ENCODE measurements around the gene SYNE3.

The SYNE3 gene

GRCh38 chr14:95541346-95541745 lies 24.9 kb upstream of the SYNE3 start:
- DNase-seq (ENCODE audit: extremely low spot score, insufficient read length, low read depth) (no peak), FAIRE-seq (no peak)

- DNase-seq (ENCODE audit: extremely low spot score, insufficient read length, low read depth) (no peak), FAIRE-seq (no peak)
These were observed 23.9 kb upstream of the SYNE3 start for GRCh38 chr14:95540236-95540855.

GRCh38 chr14:95538801-95539509 lies 22.5 kb upstream of the SYNE3 start:
- no peak for FAIRE-seq
- no peak for DNase-seq (ENCODE audit: extremely low spot score, insufficient read length, low read depth)

DNA sequence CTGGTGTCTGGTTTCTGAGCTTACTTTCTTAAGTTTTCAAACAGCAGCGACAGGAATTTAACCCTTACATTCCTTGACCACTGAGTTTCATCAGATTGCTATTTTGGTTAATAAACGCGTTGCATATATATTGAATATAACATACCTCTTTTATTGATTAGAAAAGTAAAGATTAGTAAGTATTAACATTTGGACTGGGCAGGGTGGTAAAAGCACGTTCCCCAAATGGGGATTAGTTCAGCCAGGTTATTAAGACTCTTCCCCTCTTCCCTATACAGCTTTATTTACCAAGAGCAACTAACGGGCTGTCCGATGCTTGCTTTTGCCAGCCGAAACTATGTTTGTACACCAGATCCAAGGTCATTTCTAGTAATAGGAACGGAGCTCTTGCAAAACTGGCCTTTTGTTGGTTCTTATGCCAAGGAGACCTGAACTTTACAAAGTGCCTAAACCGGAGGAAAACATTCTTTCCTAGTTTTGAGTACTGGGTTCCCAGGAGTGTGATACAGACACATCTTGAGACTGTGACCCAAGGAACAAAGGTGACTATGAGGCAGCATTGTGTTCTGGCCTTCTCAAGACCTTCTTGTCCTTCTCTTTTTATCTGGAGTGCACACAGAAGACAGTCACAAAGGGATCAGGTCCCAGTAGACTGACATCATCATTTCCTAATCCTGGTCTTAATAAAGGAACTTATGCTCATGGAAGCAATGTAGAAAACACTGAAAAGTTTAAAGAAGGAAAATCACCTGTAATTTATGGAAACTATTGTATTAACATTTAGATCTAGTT lies 21.0 kb upstream of the SYNE3 start:
- DNase-seq (ENCODE audit: extremely low spot score, insufficient read length, low read depth) (no peak), FAIRE-seq (no peak)

DNA sequence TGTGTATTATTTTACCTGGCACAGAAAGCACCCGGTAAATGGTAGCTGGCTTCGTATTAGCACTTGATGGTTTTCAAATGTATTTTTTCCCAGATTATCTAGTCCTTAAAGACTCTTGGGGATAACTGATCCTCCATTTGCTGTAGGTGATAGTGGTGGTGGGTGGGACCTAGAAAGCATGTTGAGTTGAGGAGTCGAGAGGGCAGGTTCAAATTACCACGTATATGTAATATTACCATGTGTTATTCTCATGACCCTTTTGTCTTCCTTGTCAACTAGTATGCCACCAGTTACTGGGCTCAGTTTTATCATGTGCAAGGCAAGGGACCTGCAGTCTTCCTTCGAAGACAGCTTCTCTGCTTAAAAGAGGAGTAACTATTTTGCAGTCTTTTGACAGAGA lies 20.2 kb upstream of the SYNE3 start:
- FAIRE-seq (no peak), DNase-seq (ENCODE audit: extremely low spot score, insufficient read length, low read depth) (no peak)

- no peak for FAIRE-seq
- DNase-seq (ENCODE audit: extremely low spot score, insufficient read length, low read depth): no peak
These were observed 19.7 kb upstream of the SYNE3 start for GRCh38 chr14:95536036-95536593.

DNA sequence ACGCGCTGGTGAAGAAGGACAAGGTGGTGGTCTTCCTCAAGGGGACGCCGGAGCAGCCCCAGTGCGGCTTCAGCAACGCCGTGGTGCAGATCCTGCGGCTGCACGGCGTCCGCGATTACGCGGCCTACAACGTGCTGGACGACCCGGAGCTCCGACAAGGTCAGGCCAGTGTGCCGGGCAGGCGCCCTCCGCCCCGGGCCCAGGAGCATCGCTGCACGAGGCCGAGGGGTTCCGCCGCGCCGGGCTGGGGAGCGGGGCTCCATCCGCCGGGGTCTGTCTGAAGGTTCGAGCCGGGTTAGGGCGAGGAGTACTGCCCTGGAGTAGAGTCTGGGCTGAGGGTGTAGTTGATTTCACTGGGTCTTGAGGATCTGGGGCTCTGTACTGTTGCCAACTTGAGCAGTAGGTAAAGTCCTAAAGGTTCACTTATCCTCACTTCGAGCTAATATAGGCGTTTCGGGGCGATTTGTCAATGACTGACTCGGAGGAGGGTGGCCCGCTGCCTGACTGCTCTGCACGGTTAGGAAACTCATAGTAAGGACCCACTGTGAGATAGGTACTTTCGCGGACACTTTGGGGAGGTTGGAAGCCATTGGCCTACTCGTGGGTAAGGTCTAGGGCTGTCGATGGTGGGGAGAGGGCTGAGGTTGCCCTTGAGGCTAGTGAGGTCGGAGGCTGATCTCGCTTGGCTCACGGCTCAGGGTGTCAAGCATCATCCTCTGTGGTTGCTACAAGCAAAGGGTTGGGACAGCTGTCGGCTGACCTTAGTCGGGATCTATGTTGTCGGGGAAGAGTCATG lies 19.0 kb upstream of the SYNE3 start:
- FAIRE-seq: no peak

GRCh38 chr14:95534299-95535225 lies 18.1 kb upstream of the SYNE3 start, which contains the start of gene GLRX5:
Gene GLRX5, plus strand, starts transcription at chr14:95535050. Its CDS starts 40 bp downstream, at chr14:95535090.
- peak; percentile 100 for FAIRE-seq

More for the DNA sequence above, 19.0 kb upstream of the SYNE3 start:
- DNase-seq (ENCODE audit: extremely low spot score, insufficient read length, low read depth): no peak

DNA sequence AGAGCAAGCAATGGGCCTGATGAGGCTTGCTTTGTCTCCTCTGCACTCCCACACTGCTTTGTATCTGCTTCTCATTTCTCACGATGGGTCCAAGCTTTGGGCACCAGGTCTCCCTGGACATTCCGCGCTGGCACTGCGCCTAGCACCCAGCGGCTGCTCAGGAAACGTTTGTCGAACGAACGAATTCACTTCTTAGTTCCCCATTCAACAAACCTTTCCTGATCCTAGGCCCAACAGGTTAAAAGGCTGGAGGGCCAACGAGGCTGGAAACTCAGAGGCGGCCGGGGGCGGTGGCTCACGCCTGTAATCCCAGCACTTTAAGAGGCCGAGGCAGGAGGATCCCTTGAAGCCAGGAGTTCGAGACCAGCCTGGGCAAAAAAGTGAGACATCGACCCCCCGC lies 17.4 kb upstream of the SYNE3 start:
- FAIRE-seq (peak; percentile 9), DNase-seq (ENCODE audit: extremely low spot score, insufficient read length, low read depth) (no peak)

More at GRCh38 chr14:95534299-95535225, 18.1 kb upstream of the SYNE3 start, which contains the start of gene GLRX5:
- peak; percentile 95 for DNase-seq (ENCODE audit: extremely low spot score, insufficient read length, low read depth)

- no peak for DNase-seq (ENCODE audit: extremely low spot score, insufficient read length, low read depth)
- no peak for FAIRE-seq
These were observed 17.0 kb upstream of the SYNE3 start for GRCh38 chr14:95533391-95533821.

DNA sequence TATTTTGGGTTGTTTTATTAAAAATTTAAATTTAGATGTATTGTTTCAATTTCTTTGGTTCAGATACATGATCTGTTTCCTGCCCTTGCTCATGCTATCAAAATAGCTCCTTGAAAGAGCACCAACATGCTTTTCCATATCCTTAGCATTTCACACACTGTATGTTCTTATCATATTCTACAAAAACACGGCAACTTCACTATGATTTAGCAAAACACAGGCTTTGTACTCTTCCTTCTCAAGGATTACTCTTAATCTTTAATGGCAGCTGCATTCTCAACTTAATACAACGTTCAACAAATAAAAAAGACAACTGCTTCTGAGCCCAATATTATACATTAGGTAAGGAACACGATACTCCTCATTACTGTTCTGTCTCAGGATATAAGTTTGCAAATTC lies 15.5 kb upstream of the SYNE3 start:
- FAIRE-seq (no peak), DNase-seq (ENCODE audit: extremely low spot score, insufficient read length, low read depth) (no peak)

GRCh38 chr14:95531473-95531872 lies 15.0 kb upstream of the SYNE3 start:
- no peak for DNase-seq (ENCODE audit: extremely low spot score, insufficient read length, low read depth)
- FAIRE-seq: no peak

DNA sequence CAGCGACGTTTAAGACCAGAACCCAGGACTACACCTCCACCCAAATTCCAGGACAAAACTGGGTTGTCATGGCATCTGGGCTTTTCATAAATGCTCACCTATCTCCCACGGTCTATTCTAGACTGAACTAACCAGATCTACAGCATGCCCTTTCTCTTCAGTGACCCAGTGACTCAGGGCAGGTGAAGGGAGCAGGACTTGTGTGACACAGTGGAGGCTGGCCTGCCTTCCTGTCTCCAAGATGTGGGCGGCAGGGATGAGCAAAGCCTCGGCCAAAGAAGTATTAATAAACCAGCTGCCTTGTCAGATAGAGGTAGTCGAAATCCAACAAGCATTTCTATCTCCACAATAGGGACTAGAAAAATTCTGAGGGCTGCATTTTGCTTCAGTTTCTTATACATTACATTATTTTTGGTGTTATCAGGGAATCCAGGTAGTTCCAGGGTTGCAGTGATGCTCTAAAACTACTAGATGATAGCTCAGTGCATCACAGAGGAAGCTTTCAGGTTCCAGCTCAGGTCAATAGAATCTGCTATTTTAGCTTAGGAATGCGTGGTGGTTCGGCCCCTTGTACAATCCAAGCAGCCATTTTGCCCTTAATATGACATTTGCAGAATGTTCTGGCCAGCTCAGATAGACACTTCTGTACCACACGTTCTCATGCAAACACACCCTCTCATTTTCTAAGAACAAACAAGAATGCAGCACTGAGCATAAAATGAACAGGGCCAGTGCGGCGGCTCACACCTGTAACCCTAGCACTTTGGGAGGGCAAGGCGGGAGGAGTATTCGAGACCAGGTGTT lies 14.2 kb upstream of the SYNE3 start:
- no peak for DNase-seq (ENCODE audit: extremely low spot score, insufficient read length, low read depth)
- FAIRE-seq: no peak

DNA sequence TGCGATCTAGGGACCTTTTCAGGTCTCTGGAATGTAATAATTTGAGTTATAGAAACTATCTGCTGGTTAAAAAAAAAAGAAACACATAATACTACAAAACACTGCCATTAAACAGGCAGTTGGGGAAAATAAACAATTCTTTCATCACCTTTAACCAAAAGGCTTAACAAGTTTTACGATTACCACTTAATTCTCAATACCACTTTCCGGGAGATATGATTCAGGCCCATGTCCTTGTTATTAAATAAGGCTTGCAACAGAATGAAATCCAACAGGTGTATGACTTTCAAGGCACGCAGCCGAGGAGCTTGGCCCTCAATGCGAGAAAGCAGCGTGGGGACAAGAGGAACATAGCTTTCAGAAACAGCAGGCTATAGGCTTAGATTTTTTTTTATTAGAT lies 12.8 kb upstream of the SYNE3 start:
- FAIRE-seq: no peak

DNA sequence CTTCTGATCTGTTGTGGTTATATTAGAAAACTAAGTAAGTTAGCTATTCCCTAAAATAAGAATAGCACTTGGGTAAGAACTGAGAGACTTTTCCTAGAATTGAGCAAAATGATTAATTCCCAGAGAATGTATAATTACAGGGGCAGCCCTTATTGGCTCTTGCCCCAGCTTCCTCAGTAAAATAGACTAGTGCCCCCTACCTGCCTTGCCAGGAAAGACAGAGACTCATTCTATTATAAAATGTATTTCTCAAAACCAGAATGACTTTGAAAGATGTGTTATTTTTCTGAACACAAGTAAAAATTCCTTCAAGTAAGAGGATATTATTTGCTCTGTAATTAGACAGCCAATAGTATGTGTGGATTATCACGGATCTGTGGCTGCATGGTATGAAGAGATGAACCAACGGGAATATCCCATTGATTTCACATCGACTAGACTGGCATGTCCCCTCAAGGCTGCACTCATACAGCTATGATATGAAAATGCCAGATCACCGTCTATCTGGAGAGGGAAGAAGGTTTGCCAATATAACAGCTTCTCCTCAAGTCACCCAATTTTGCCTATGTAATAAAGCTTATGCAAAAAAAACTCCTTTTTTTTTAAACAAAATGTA lies 11.0 kb upstream of the SYNE3 start:
- DNase-seq (ENCODE audit: extremely low spot score, insufficient read length, low read depth) (no peak), FAIRE-seq (no peak)

More for the DNA sequence above, 12.8 kb upstream of the SYNE3 start:
- no peak for DNase-seq (ENCODE audit: extremely low spot score, insufficient read length, low read depth)

DNA sequence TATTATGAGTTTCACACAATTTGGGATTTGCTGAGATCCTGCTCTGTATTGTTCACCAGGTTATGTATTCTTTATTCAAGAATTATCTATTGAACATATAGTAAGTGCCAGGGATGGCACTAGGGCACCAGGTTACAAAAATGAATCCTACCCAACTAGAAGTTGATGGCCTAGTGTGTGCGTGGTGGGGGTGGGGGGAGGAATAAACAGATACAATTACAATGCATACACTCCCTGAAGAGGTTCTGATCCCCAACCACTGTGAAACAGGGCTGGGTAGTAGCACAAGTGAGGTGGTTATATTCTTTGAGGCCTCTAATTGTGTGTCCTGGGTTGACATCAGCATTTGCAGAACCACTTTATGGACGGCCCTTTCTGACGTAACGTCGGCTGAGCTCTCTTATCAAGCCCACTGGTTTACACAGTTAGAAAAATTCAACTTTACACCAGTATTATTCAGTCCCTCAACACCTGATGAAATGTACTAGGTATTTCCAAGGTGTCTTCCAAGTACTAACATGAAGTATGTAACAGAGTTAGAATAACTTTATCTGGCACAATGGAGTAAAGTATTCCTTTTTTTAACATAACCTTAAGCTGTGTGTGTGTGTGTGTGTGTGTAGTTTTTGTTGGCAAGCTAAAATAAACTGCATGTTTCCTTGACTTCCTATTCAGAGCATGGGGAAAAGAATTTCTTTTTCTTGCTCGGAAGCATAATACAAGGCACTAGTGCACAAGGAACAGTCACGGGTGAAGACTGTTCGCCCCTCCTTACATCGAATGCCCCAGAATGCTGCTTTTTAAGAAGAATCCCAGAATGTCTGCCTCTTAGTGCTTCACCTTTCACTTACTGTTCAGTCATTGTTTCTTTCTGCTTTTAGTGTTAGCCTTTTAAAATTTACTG lies 10.3 kb upstream of the SYNE3 start:
- DNase-seq (ENCODE audit: extremely low spot score, insufficient read length, low read depth): no peak
- FAIRE-seq: no peak

DNA sequence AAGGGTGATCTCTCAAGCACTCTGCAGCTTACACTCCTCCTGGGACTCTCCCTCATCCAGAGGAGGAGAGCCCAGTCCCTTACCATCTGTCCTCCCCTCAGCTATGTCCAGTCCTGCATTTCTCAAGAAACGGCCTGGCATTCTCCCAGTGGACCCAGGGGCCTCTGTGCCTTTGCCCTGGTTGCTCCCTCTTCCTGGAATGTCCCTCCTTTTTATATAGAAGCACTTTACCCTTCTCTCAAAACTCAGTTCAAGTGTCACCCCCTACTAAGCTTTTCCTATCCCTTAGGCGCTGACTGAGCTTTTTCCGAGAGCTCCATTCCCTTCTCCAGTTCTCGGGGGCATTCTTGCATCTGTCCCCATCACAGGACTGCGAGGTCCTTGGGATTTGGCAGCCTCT lies 9.5 kb upstream of the SYNE3 start:
- DNase-seq (ENCODE audit: extremely low spot score, insufficient read length, low read depth): no peak
- no peak for FAIRE-seq

Measured in GM18507 (cell line).